IgD-negative memory B cell (primary cell): ENCODE measurements around the gene PTPN3. TPM values are rescaled to one million over a fixed set of nuclear protein-coding genes. Genes with fewer than 3 reads are reported as not detected.
"Not testable (repeated sequence)": the region's sequence is repeated elsewhere in the genome, so short reads cannot be mapped to it uniquely, and the experiment has no call there.

Source experiments
- H3K27ac Mint-ChIP-seq, 3 donors: one replicate each; pipeline ENCODE4 v1.8.0; 2020 to 2022; ENCODE audit warnings: mild to moderate bottlenecking in 3 of 3, mixed read lengths in 3 of 3, moderate library complexity in 1 of 3
- H3K27me3 Mint-ChIP-seq: one replicate; pipeline ENCODE4 v1.8.0; 2021; ENCODE audit warnings: mixed read lengths
- H3K36me3 Mint-ChIP-seq: one replicate; pipeline ENCODE4 v1.8.0; 2020; ENCODE audit warnings: mild to moderate bottlenecking, mixed read lengths
- H3K4me1 Mint-ChIP-seq, 3 donors: one replicate each; pipeline ENCODE4 v1.8.0; 2020 to 2022; ENCODE audit warnings: mixed read lengths in 3 of 3, mild to moderate bottlenecking in 1 of 3
- H3K4me3 Mint-ChIP-seq, 4 donors: one replicate each; pipeline ENCODE4 v1.8.0; 2020 to 2022; ENCODE audit warnings: mild to moderate bottlenecking in 4 of 4, mixed read lengths in 4 of 4, moderate library complexity in 3 of 4
- H3K9me3 Mint-ChIP-seq, 3 donors: one replicate each; pipeline ENCODE4 v1.8.0; 2020 to 2021; ENCODE audit warnings: mixed read lengths in 3 of 3, mild to moderate bottlenecking in 1 of 3
- polyA plus RNA-seq: library from polyadenylated mRNA; unstranded; fragments of 300-500 nt; fragmentation: Illumina TruSeq; gene quantifications from one replicate; pipeline ENCODE4 v1.2.3, GENCODE V29; 2021

Gene PTPN3
- polyA plus RNA-seq, 1 donor from 2014 or later, result not detected

DNA sequence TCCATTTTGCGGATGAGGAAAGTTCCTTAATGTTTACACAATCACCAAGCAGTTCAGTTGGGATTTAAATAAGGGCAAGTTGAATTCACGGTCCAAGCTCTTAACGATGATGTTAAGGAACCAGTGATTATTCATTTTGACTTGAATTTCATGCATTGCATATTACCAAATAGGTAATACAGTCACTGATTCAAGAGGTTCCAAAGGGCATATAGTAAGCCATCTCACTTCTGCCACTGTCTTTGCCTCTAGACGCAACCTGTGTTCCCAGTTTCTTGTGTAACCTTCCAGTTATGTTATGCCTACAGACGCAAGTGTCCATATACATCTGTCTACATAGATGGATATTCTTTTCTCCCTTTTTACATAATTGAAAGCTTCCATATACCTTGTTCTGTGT is 137.3 kb downstream of the PTPN3 start:
- no peaks in the 10 kb centered on the region for H3K36me3 Mint-ChIP-seq
- H3K27ac Mint-ChIP-seq, result no peak overlapping the region
- H3K4me3 Mint-ChIP-seq, result no peak overlapping the region
- peaks cover 0 to 2% (median 0%) of the 10 kb centered on the region in 3 donors for H3K9me3 Mint-ChIP-seq
- no peaks in the 10 kb centered on the region for H3K4me1 Mint-ChIP-seq
- peaks cover 14% of the 10 kb centered on the region for H3K27me3 Mint-ChIP-seq

- not testable (repeated sequence) for H3K9me3 Mint-ChIP-seq, H3K36me3 Mint-ChIP-seq, H3K4me1 Mint-ChIP-seq, H3K27ac Mint-ChIP-seq, H3K4me3 Mint-ChIP-seq
- peaks cover 15% of the 10 kb centered on the region for H3K27me3 Mint-ChIP-seq
Observed at GRCh38 chr9:109358968-109359603, 139.0 kb downstream of the PTPN3 start.

- H3K9me3 Mint-ChIP-seq, result peaks cover 0 to 5% (median 1%) of the 10 kb centered on the region in 3 donors
- H3K27me3 Mint-ChIP-seq, result peaks cover 13% of the 10 kb centered on the region
- no peak overlapping the region for H3K4me3 Mint-ChIP-seq
- no peaks in the 10 kb centered on the region for H3K36me3 Mint-ChIP-seq
- no peaks in the 10 kb centered on the region for H3K4me1 Mint-ChIP-seq
- H3K27ac Mint-ChIP-seq, result no peak overlapping the region
Observed at GRCh38 chr9:109355564-109356297, 142.4 kb downstream of the PTPN3 start.

DNA sequence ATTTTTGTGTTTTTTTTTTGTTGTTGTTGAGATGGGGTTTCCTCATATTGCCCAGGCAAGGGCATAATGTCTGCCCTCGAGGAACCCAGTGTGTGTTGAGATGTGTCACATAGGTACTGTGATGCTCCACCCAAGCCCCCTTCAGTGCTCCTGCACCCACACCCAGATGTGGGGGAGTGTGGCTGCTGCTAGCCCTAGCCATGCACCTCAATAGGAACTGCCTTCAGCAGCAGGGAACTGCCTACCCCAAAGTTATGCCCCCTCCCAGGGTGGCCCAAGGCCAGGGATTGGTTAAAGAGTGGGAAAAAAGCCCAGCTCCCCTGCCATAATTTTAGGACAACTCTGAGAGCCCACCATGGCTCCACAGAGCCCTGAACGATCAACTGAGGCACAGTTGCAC is 143.9 kb downstream of the PTPN3 start:
- Mint-ChIP-seq H3K4me1 (no peaks in the 10 kb centered on the region), H3K4me3 (no peak overlapping the region), H3K27me3 (peaks cover 13% of the 10 kb centered on the region), H3K27ac (no peak overlapping the region), H3K9me3 (peaks cover 0 to 4% (median 1%) of the 10 kb centered on the region in 3 donors), H3K36me3 (no peaks in the 10 kb centered on the region)

DNA sequence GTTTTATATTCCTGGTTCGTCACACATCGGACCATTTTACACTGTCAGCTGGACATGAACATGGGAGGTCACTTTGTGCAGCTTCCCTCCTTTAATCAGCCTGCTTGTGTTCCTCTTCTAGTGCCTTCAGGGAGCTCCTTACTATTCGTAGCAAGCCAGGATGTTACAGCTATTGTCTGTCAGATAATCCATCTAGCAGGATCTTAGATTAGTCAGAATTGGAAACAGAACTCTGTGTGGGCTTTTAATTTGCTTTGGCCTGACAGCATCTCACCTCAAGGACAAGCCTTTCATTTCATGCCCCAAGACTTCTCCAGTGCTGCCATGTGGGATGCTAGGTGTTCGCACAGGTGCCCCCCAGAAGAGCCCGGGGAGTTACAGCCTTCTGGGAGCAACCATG is 147.1 kb downstream of the PTPN3 start:
- Mint-ChIP-seq H3K9me3 (peaks cover 0 to 3% (median 1%) of the 10 kb centered on the region in 3 donors), H3K4me3 (no peak overlapping the region), H3K36me3 (no peaks in the 10 kb centered on the region), H3K27me3 (peaks cover 7% of the 10 kb centered on the region), H3K27ac (no peak overlapping the region), H3K4me1 (no peaks in the 10 kb centered on the region)

DNA sequence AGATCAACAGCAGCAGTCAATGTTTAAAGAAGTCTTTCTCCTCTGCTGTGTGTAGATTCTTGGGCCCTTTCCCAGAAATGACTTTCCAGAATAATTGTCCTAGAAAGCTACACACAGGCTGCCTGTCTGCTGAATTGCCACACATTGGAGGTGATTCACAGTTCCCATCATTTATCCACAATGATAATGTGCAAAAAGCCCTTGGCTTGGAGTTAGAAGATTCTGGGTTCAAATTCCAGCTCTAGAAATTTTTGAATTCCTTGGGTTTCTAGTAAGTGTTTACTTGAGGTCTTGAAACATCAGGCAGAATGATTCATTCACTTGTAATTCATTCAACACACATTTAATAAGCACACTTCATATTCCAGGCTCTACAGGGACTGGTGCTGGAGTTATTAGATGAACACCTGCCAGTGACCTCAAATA is 148.7 kb downstream of the PTPN3 start:
- H3K27ac Mint-ChIP-seq, result no peak overlapping the region
- H3K27me3 Mint-ChIP-seq, result peaks cover 4% of the 10 kb centered on the region
- peaks cover 0 to under 1% (median under 1%) of the 10 kb centered on the region in 3 donors for H3K9me3 Mint-ChIP-seq
- no peaks in the 10 kb centered on the region for H3K4me1 Mint-ChIP-seq
- H3K36me3 Mint-ChIP-seq, result no peaks in the 10 kb centered on the region
- no peak overlapping the region for H3K4me3 Mint-ChIP-seq

DNA sequence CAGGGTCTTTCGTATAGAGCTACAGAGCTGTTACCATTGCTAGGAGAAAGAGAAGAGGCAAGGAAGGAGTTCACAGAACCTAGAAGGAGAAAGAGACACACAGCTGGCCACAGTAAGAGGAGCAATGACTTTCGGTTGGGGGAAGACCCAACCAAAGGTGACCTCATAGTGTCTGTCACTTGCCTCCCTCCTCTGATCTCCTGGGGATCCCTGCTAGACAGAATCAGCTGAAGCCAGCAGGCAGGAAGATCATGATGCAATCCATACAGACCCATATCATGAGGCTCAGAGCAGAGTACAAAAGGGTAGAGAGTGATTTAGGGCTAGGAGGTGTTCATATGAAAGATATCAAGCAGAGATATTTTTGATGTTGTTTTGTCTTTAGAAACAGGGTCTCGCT is 151.2 kb downstream of the PTPN3 start:
- H3K4me1 Mint-ChIP-seq, result no peaks in the 10 kb centered on the region
- H3K27ac Mint-ChIP-seq, result no peak overlapping the region
- no peak overlapping the region for H3K4me3 Mint-ChIP-seq
- peaks cover 9% of the 10 kb centered on the region for H3K27me3 Mint-ChIP-seq
- no peaks in the 10 kb centered on the region for H3K9me3 Mint-ChIP-seq
- H3K36me3 Mint-ChIP-seq, result no peaks in the 10 kb centered on the region

DNA sequence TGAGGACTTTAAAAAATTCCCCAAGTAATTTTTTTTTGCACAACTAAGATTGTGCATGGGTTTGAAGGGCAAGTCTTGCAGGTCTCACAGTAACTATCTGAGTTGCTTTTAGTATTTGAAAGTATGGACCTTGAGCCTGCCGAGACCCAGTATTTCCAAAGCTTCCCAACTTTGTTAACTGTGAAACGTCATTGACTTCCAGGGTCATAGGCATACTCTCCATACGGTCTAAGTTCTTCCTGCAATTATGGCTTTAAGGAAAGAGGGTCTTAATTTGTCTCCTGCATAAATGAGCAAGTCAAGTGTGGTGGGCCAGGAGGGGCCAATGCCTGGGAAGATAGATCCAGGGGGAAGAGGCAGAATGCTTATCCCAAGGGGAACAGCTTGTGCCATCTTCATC is 153.2 kb downstream of the PTPN3 start:
- Mint-ChIP-seq H3K4me1 (no peaks in the 10 kb centered on the region), H3K27me3 (peaks cover 9% of the 10 kb centered on the region), H3K36me3 (no peaks in the 10 kb centered on the region), H3K4me3 (no peak overlapping the region), H3K9me3 (no peaks in the 10 kb centered on the region), H3K27ac (no peak overlapping the region)

DNA sequence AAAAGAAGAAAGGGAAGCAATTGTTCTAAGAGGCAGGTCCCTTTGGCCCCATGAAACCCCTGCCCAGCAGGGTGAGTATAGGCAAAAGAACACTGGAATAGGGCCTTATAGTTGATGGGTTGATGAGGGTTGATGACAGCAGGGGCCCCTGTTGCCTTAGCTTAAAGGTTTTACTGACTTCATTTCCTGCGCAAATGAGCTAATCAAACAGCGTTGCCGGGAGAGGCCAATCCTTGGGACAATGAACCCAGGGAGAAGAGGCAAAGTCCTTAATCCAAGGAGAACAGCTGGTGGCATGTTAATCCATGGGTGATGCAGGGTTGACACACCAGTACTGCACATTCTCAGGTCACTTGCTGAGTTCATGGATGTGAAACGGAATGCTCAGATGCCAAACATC is 155.2 kb downstream of the PTPN3 start:
- no peak overlapping the region for H3K27ac Mint-ChIP-seq
- H3K9me3 Mint-ChIP-seq, result no peaks in the 10 kb centered on the region
- H3K27me3 Mint-ChIP-seq, result peaks cover 7% of the 10 kb centered on the region
- H3K4me3 Mint-ChIP-seq, result no peak overlapping the region
- no peaks in the 10 kb centered on the region for H3K36me3 Mint-ChIP-seq
- no peaks in the 10 kb centered on the region for H3K4me1 Mint-ChIP-seq

DNA sequence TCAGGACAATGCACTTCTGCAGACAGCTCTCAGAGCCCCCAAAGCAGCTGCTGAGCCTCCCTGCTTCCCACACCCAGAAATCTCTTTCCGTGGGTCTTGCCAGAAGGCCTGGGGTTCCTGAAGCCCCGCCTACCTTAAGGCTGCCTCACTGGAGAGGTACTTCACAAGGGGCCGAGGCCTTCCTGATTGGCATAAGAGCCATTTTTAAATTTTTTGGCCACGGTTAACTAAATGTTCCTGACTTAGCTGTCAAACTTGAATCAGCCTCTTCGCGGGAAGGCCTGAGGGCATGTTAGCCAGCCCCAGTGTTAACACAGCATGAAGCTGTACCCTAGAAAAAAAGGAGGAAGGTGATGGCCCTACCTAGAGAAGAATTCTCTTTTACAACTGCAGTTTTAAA is 156.5 kb downstream of the PTPN3 start:
- no peaks in the 10 kb centered on the region for H3K9me3 Mint-ChIP-seq
- no peaks in the 10 kb centered on the region for H3K4me1 Mint-ChIP-seq
- H3K4me3 Mint-ChIP-seq, result no peak overlapping the region
- no peak overlapping the region for H3K27ac Mint-ChIP-seq
- H3K27me3 Mint-ChIP-seq, result peaks cover 7% of the 10 kb centered on the region
- no peaks in the 10 kb centered on the region for H3K36me3 Mint-ChIP-seq

DNA sequence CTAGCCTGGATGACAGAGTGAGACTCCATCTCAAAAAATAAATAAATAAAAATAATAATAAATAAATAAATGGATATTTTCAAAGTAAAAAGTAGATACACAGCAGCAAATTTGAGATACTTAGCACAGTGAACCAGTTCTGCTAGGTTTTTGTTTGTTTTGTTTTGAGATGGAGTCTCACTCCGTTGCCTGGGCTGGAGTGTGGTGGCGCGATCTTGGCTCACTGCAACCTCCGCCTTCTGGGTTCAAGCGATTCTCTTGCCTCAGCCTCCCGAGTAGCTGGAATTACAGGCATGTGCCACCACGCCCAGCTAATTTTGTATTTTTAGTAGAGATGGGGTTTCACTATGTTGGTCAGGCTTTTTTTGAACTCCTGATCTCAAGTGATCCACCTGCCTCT is 157.1 kb downstream of the PTPN3 start:
- not testable (repeated sequence) for H3K9me3 Mint-ChIP-seq

GRCh38 chr9:109336409-109336808 is 161.7 kb downstream of the PTPN3 start:
- Mint-ChIP-seq H3K27ac (no peak overlapping the region), H3K9me3 (no peaks in the 10 kb centered on the region), H3K27me3 (peaks cover 7% of the 10 kb centered on the region), H3K4me3 (no peak overlapping the region), H3K4me1 (no peaks in the 10 kb centered on the region), H3K36me3 (no peaks in the 10 kb centered on the region)

More for the DNA sequence above, 157.1 kb downstream of the PTPN3 start:
- H3K27me3 Mint-ChIP-seq, H3K4me1 Mint-ChIP-seq, H3K4me3 Mint-ChIP-seq, H3K27ac Mint-ChIP-seq, H3K36me3 Mint-ChIP-seq: not testable (repeated sequence)

- no peak overlapping the region for H3K4me3 Mint-ChIP-seq
- H3K27ac Mint-ChIP-seq, result peak overlapping the region in 1 of 3 donors; percentile 1
- H3K36me3 Mint-ChIP-seq, result no peaks in the 10 kb centered on the region
- H3K9me3 Mint-ChIP-seq, result no peaks in the 10 kb centered on the region
- peaks cover 8% of the 10 kb centered on the region for H3K27me3 Mint-ChIP-seq
- no peaks in the 10 kb centered on the region for H3K4me1 Mint-ChIP-seq
Observed at GRCh38 chr9:109335929-109336328, 162.2 kb downstream of the PTPN3 start.

- Mint-ChIP-seq H3K36me3 (no peaks in the 10 kb centered on the region), H3K9me3 (no peaks in the 10 kb centered on the region), H3K27me3 (peaks cover 9% of the 10 kb centered on the region), H3K4me1 (no peaks in the 10 kb centered on the region), H3K27ac (no peak overlapping the region), H3K4me3 (no peak overlapping the region)
Observed at GRCh38 chr9:109335121-109335520, 163.0 kb downstream of the PTPN3 start.

- H3K36me3 Mint-ChIP-seq, result peaks cover 2% of the 10 kb centered on the region
- H3K4me3 Mint-ChIP-seq, result no peak overlapping the region
- peaks cover 0 to 2% (median under 1%) of the 10 kb centered on the region in 3 donors for H3K9me3 Mint-ChIP-seq
- H3K4me1 Mint-ChIP-seq, result peaks cover 0 to 2% (median 0%) of the 10 kb centered on the region in 3 donors
- peaks cover 7% of the 10 kb centered on the region for H3K27me3 Mint-ChIP-seq
- H3K27ac Mint-ChIP-seq, result peak overlapping the region in 1 of 3 donors; percentile 59
Observed at GRCh38 chr9:109331353-109331752, 166.8 kb downstream of the PTPN3 start.
